ENCODE data around the gene KRT71. TPM values are rescaled to one million over a fixed set of nuclear protein-coding genes. Genes with fewer than 3 reads are reported as not detected.

The KRT71 gene
- total RNA-seq, 1 experiment from 2014 or later = not detected

- H3K79me2 ChIP-seq (ENCODE audit: insufficient read depth, low read length) = no peaks in the 10 kb centered on the region
- no peaks in the 10 kb centered on the region; the same call in 1 of the 2 replicates for H3K27me3 ChIP-seq (ENCODE audit: insufficient read depth, low read length)
- RAD21 ChIA-PET (ENCODE audit: low non-redundant PET in 1 of 2, low total read pairs in 2 of 2, uncharacterized antibody in 2 of 2, unreplicated experiment in 2 of 2) = no interaction called here
- no peak for ATAC-seq
- H3K4me3 ChIP-seq (replicated peaks in 1 of 2; ENCODE audit: low read depth in 1 of 2, low read length in 2 of 2) = no peak within 1 kb of the TSS
- POLR2A ChIA-PET = no interaction called here
- no peaks in the 10 kb centered on the region for H3K9me3 ChIP-seq (ENCODE audit: control insufficient read depth in 1 of 2, insufficient read depth in 1 of 2, low read depth in 1 of 2, low read length in 2 of 2)
- CTCF ChIA-PET = no interaction called here
- TF ChIP-seq, protein P1, sequence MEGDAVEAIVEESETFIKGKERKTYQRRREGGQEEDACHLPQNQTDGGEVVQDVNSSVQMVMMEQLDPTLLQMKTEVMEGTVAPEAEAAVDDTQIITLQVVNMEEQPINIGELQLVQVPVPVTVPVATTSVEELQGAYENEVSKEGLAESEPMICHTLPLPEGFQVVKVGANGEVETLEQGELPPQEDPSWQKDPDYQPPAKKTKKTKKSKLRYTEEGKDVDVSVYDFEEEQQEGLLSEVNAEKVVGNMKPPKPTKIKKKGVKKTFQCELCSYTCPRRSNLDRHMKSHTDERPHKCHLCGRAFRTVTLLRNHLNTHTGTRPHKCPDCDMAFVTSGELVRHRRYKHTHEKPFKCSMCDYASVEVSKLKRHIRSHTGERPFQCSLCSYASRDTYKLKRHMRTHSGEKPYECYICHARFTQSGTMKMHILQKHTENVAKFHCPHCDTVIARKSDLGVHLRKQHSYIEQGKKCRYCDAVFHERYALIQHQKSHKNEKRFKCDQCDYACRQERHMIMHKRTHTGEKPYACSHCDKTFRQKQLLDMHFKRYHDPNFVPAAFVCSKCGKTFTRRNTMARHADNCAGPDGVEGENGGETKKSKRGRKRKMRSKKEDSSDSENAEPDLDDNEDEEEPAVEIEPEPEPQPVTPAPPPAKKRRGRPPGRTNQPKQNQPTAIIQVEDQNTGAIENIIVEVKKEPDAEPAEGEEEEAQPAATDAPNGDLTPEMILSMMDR (IDR thresholded peaks at IDR 0.05 in 2 of 3, conservative IDR thresholded peaks at IDR 0.05 in 1 of 3; ENCODE audit: borderline replicate concordance in 1 of 3, insufficient read depth in 1 of 3, low read depth in 2 of 3, low read length in 2 of 3) = no peak
- no peak for TF ChIP-seq FOSL1 (IDR thresholded peaks at IDR 0.05; ENCODE audit: low read depth)
- no peak within 1 kb of the TSS for H3K4me2 ChIP-seq (ENCODE audit: low read length)
- no peak within 1 kb of the TSS for H3K9ac ChIP-seq (ENCODE audit: low read length)
- H3K4me1 ChIP-seq (ENCODE audit: control insufficient read depth in 1 of 2, insufficient read depth in 2 of 2, low read length in 2 of 2) = peaks cover 0 to 21% of the 10 kb centered on the region in 2 experiments; a peak in 3 of 4 replicates
- no peak within 1 kb of the TSS for H2AFZ ChIP-seq (ENCODE audit: low read depth, low read length, poor library complexity, severe bottlenecking)
- no peak within 1 kb of the TSS for H3K27ac ChIP-seq (ENCODE audit: low read depth, low read length)
- DNase-seq (ENCODE audit: low read depth, low spot score) = no peak
- H4K20me1 ChIP-seq (ENCODE audit: insufficient read depth) = no peaks in the 10 kb centered on the region
- no TSS peak for BruUV-seq (replicated peaks)
- no peaks in the 10 kb centered on the region for H3K36me3 ChIP-seq (ENCODE audit: control insufficient read depth in 1 of 2, insufficient read depth in 2 of 2, low read length in 2 of 2)
- intact Hi-C loops (cut with micrococcal nuclease) = no loop called here
- H3K9me2 ChIP-seq (ENCODE audit: insufficient read depth) = no peaks in the 10 kb centered on the region
Measured at GRCh38 chr12:52600941-52601481, 48.1 kb upstream of the KRT71 start, which contains the start of gene KRT72. KRT72 (minus strand) TSS chr12:52601463; CDS start chr12:52601452, 11 bp downstream.

DNA sequence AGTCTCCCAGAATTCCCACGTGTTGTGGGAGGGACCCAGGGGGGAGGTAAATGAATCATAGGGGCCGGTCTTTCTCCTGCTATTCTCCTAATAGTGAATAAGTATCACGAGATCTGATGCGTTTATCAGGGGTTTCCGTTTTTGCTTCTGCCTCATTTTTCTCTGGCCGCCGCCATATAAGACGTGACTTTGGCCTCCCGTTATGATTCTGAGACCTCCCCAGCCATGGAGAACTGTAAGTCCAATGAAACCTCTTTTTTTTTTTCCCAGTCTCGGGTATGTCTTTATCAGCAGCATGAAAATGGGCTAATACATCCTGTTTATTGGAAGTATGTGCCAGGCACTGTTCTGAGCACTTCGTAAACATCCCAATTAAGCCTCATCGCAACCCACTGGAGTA lies 47.5 kb upstream of the KRT71 start:
- ATAC-seq (no peak), DNase-seq (ENCODE audit: low read depth, low spot score) (no peak)
- intact Hi-C loops (cut with micrococcal nuclease) = no loop called here
- no TSS peak for BruUV-seq (replicated peaks)
- no peaks in the 10 kb centered on the region for H3K9me3 ChIP-seq (ENCODE audit: control insufficient read depth in 1 of 2, insufficient read depth in 1 of 2, low read depth in 1 of 2, low read length in 2 of 2)
- H3K4me1 ChIP-seq (ENCODE audit: control insufficient read depth in 1 of 2, insufficient read depth in 2 of 2, low read length in 2 of 2) = peaks cover 0 to 21% of the 10 kb centered on the region in 2 experiments; a peak in 3 of 4 replicates
- H3K9me2 ChIP-seq (ENCODE audit: insufficient read depth) = no peaks in the 10 kb centered on the region
- H3K27ac ChIP-seq (ENCODE audit: low read depth, low read length) = no peak overlapping the region
- no peak overlapping the region for H3K4me2 ChIP-seq (ENCODE audit: low read length)
- CTCF ChIA-PET = no interaction called here
- no peaks in the 10 kb centered on the region for H4K20me1 ChIP-seq (ENCODE audit: insufficient read depth)
- POLR2A ChIA-PET = no interaction called here
- no peak overlapping the region for H3K9ac ChIP-seq (ENCODE audit: low read length)
- H2AFZ ChIP-seq (ENCODE audit: low read depth, low read length, poor library complexity, severe bottlenecking) = no peak overlapping the region
- H3K79me2 ChIP-seq (ENCODE audit: insufficient read depth, low read length) = no peaks in the 10 kb centered on the region
- H3K27me3 ChIP-seq (ENCODE audit: insufficient read depth, low read length) = no peaks in the 10 kb centered on the region; the same call in 1 of the 2 replicates
- no peaks in the 10 kb centered on the region for H3K36me3 ChIP-seq (ENCODE audit: control insufficient read depth in 1 of 2, insufficient read depth in 2 of 2, low read length in 2 of 2)
- H3K4me3 ChIP-seq (replicated peaks in 1 of 2; ENCODE audit: low read depth in 1 of 2, low read length in 2 of 2) = no peak overlapping the region
- RAD21 ChIA-PET (ENCODE audit: low non-redundant PET in 1 of 2, low total read pairs in 2 of 2, uncharacterized antibody in 2 of 2, unreplicated experiment in 2 of 2) = no interaction called here
- TF ChIP-seq RAD21 (IDR thresholded peaks at IDR 0.05; ENCODE audit: low read depth) (no peak), SIN3A (IDR thresholded peaks at IDR 0.05; ENCODE audit: low read depth) (no peak), EZH2phosphoT487 (IDR thresholded peaks at IDR 0.05; ENCODE audit: borderline replicate concordance) (no peak), MAX (IDR thresholded peaks at IDR 0.05) (no peak), ZFX (IDR thresholded peaks at IDR 0.05) (no peak), JUND (IDR thresholded peaks at IDR 0.05) (no peak), EZH2 (IDR thresholded peaks at IDR 0.05) (no peak), SP1 (IDR thresholded peaks at IDR 0.05; ENCODE audit: low read depth) (no peak), TCF7L2 (IDR thresholded peaks at IDR 0.05; ENCODE audit: borderline replicate concordance, extremely low read depth, insufficient read depth, insufficient read length) (no peak), ZNF274 (IDR thresholded peaks at IDR 0.05; ENCODE audit: low read depth, low read length) (no peak)
- TF ChIP-seq, protein P1 (IDR thresholded peaks at IDR 0.05 in 2 of 3, conservative IDR thresholded peaks at IDR 0.05 in 1 of 3; ENCODE audit: borderline replicate concordance in 1 of 3, insufficient read depth in 1 of 3, low read depth in 2 of 3, low read length in 2 of 3) = no peak
